HG03280 (cell line): ENCODE measurements around the gene NUP93.
"Not testable (repeated sequence)": the region's sequence is repeated elsewhere in the genome, so short reads cannot be mapped to it uniquely, and the experiment has no call there.

Experiments used
- ATAC-seq: cut with Tn5 transposase; IDR thresholded peaks from one replicate; pipeline ENCODE4 v1.9.1; 2021; ENCODE audit warnings: mild to moderate bottlenecking, moderate library complexity; ENCODE audit not compliant: unreplicated experiment

NUP93 gene

GRCh38 chr16:56708525-56709442, 21.1 kb upstream of the NUP93 start:
- ATAC-seq: no peak

- no peak for ATAC-seq
These were observed 20.4 kb upstream of the NUP93 start for GRCh38 chr16:56709443-56710040.

DNA sequence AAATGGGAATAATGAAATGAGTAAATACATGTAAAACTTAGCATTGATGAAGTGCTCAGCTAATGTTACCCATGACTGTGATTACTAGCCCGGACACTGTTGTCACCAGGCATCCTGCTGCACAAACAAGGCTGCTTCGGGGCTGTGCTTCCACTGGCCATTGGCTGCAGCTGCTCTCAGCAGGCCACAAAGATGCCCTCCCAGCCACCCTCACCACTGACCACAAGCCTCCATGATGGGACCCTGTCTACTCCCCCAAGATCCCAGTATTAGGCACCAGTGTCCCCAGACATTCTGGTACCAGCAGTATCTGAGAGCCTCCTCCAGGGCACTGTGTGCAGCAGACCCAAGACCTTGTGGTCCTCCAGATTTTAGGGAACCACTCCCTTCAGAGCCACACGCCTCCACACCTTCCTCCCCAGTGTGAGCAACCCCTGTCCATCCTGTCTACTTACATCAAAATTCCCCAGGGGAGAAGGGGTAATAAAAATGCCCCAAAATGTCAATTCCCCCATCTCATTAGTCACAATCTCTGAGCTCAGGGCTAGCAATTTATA, 19.7 kb upstream of the NUP93 start:
- no peak for ATAC-seq

- ATAC-seq: no peak
These were observed 18.1 kb upstream of the NUP93 start for GRCh38 chr16:56711862-56712261.

DNA sequence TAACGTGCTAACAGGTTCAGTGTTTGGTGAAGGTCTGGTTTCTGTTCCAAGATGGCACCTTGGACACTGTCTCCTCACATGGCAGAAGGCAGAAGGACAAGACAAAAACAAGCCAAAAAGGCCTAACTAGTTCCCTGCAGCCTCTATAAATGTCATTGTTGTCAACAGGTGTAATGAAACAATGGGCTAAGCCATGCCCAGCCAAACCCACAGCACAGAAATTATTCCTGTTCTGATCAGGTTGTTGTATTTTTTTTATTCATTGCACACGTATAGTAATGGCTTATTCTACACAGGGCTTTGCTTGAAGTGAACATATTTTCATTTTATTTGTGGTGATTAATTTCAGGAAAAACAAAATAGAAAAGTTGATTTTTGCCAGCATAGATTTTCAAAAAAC, 16.1 kb upstream of the NUP93 start:
- no peak for ATAC-seq

GRCh38 chr16:56715126-56715525, 14.8 kb upstream of the NUP93 start:
- ATAC-seq: no peak

- no peak for ATAC-seq
These were observed 13.2 kb upstream of the NUP93 start for GRCh38 chr16:56716761-56717160.

GRCh38 chr16:56717532-56717931, 12.4 kb upstream of the NUP93 start:
- ATAC-seq: not testable (repeated sequence)

DNA sequence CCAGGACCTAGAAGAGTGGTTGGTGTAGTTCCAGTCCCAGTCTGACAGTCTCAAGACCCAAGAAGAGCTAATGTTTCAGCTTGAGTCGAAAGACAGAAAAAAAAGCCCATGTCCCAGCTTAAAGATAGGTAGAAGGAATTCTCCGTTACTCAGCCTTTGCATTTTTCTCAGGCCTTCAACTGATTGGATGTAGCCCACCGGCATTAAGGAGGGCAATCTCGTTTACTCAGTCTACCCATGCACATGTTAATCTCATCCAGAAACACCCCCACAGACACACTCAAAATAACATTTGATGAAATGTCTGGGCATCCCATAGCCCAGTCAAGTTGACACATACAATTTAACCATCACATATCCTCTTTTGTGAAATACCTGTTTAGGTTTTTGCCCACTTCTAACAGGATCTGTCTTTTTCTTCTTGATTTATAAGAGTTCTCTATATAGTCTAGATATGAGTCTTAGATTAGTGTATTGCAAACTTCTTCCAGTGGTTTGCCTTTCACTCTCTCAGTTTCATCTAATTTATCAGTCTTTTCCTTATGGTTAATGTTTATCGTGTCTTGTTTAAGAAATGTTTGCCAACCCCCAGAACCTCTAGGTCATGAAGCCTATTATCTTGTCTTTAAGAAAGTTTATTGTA, 7.6 kb upstream of the NUP93 start:
- ATAC-seq: no peak

DNA sequence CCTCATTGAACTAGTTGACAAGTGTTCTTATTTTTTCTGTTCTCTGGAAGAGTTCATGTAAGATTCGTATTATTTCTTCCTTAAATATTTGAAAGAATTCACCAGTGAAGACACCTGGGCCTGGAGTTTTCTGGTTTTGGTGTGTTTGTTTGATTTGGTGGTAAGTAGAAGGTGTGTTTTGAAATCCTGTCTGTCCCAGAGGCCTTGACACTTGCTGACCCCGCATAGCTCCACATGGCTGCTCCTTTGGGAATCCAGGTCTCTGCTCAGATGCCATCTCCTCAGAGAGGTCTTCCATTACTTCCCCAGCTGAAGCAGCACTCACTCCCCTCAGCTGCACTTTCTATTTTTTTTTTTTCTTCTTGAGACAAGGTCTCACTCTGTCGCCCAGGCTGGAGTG, 5.7 kb upstream of the NUP93 start:
- ATAC-seq: no peak

- ATAC-seq: no peak
These were observed 3.6 kb upstream of the NUP93 start for GRCh38 chr16:56726283-56726682.

DNA sequence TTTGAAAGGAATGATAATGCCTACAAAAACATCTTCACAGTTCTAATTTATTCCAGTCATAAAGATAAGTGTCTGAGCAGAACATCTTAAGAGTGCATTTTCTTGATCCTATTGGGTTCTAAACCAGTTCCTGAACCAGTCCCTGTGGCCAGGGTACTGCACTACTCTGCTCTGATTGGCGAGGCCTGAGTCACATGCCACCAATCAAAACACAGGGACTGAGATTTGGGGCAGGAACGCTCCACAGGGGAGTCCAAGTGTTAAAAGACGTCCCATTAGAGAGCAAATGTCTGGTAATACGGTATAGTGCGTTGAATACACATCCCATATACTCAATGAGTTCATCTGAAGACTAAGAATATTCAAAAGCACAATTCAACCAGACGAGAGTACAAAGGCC, 3.0 kb upstream of the NUP93 start:
- ATAC-seq: no peak

DNA sequence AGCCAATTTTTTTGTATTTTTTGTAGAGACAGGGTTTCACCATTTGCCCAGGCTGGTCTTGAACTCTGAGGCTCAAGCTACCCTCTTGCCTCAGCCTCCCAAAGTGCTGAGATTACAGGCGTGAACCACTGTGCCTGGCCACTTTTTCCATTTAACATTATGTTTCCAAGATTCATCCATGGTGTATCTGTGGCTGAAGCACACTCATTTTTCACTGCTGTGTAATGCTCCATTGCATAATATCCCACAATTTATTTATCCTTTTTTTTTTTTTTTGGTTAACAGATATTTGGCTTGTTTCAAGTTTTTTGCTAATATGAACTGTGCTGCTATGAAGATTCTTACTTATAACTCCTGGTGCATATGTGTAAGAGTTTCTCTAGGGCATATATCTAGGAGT, 1.9 kb upstream of the NUP93 start:
- no peak for ATAC-seq

DNA sequence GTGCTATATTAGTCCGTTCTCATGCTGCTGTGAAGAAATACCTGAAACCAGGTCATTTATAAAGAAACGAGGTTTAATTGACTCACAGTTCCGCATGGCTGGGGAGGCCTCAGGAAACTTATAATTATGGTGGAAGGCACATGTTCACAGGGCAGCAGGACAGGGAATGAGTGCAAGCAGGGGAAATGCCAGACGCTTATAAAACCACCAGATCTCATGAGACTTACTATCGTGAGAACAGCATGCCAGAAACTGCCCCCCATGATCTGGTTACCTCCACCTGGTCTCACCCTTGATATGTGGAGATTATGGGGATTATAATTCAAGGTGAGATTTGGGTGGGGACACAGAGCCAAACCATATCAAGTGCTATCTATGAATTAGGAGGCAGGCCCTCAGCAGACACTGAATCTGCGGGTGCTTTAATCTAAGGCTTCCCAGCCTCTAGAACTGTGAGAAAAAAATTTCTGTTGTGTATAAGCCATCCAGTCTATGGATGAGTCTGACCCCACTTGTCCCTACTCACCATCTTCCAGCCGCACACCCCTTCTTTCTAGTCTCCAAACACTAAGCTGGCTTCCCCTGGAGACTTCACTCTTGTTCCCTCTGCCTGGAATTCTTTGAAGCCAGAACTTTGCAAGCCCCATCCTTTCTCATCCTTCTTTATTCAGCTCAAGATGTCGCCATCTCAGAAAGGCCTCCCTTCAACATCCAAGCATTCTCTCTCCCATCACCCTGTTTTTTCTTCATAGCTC, 772 bp upstream of the NUP93 start:
- ATAC-seq: no peak

DNA sequence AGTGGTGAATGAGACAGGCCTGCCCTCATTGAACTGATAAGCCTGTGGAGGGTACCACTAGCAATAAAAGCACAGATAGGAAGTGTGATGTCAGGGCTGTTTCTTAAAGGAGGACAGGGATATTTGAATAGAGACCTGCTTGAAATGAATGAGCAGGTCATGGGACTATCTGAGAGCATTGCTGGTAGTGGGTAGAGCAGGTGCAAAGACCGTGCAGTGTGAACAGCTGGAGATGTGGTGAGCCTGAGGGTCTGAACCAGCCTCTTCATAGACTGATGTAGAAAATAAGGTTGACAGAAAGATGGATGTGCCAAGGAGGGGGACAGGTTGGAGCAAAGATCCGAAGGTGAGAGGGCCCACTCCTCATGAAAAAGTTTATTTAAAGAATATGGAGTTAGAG, 2.4 kb downstream of the NUP93 start:
- ATAC-seq: no peak

DNA sequence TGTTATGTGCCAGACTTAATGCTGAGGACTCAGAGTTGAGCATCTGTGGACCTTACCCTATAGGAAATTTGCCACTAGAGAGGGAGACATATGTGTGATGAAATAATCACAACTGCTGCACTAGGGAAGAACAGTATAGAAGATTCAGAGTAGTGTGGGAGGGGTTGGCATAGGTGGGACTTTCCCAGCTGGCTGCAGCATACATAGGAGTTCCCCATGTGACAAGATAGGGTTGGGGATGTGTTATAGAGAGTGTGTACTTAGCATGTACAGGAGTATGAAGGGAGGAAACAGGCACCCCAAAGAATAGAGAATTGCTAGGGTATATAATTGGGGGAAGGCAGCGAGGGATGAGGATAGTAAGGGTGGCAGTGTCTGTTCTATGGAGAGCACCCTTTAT, 2.9 kb downstream of the NUP93 start:
- no peak for ATAC-seq

DNA sequence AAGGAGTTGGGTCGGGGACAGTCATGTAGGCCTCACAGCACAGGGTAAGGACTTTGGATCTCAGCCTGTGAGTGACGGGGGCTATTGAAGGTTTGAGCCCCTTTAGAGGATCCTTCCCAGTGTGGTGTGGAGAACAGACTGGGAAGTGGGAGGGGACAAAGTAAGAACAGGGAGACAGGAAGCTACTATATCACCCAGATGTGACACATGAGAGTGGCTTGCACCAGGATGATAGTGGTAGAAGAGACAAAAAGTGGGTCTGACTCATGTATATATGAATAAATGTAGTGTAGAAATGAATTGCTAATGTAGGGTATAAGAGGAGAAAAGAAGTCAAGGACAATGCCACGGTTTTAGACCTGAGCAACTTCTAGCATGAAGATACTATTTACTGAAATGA, 4.5 kb downstream of the NUP93 start:
- no peak for ATAC-seq

DNA sequence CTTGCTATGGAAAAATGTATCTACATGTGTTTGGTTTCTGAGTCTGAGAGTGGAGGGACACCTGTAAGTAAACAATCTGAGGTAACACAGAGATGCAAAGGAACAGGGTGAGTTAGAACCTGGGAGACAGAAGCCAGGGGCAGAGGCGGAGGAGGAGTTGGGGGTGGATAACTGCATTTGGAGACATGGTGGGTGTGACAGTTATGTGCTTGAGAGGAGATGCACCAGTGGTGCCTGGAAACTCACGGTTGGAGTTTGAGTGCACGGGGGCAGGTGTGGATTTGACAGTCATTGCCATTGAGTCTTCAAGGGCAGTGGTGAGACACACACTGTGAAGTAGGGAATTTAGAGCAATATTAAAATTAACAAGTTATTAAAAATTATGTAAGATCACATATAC, 6.5 kb downstream of the NUP93 start:
- no peak for ATAC-seq

GRCh38 chr16:56737539-56737938, 7.6 kb downstream of the NUP93 start:
- no peak for ATAC-seq

DNA sequence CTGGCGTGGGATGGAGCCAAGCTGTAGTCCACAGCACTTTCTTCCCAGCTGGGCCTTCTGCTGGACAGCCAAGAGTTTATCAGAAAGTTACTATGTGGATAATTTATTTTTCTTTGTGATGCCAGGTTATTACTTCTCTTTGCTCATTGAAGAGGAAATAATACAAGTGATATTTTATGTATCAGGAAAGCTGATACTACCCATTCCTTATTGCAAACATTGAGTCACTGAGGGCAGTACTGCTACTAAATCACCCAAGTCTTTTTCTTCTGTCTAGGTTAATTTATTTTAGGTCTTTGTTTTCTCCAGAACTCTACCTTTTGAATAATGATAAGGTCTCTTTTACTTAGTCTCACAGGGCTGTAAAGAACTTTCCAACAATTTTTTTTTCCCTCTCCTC, 8.3 kb downstream of the NUP93 start:
- ATAC-seq: no peak

- ATAC-seq: not testable (repeated sequence)
These were observed 9.4 kb downstream of the NUP93 start for GRCh38 chr16:56739378-56739777.
